Panc1 (cell line): ENCODE data around the gene SUGCT. TPM values are rescaled to one million over a fixed set of nuclear protein-coding genes. Genes with fewer than 3 reads are reported as not detected.

Experiments
- ATAC-seq: fragments of 200-7000 bp; cut with Tn5 transposase; 2 replicates; pipeline ENCODE4 v1.9.1; 2020; ENCODE audit warnings: mild to moderate bottlenecking, moderate library complexity
- BruUV-seq: library from RNA; stranded (reverse); fragments of 400-500 nt; replicated peaks from 2 replicates; lab custom pipeline; 2021; lab: Mats Ljungman, UMichigan
- CTCF ChIA-PET: fragments of 300-600 bp; sonication (Branson Sonifier 250); formaldehyde crosslinking; loops from one replicate; lab custom pipeline; 2022; ENCODE audit warnings: antibody characterized with exemption; lab: Charles Lee
- POLR2A ChIA-PET: fragments of 300-600 bp; sonication (Branson Sonifier 250); formaldehyde crosslinking; loops from one replicate; lab custom pipeline; 2022; ENCODE audit warnings: antibody characterized with exemption; lab: Charles Lee
- DNase-seq: peaks from one replicate; pipeline ENCODE4 v3.0.0-alpha.2; 2010; ENCODE audit warnings: low read depth, low spot score
- H3K27ac ChIP-seq: 2 replicates; pipeline ENCODE4 v1.5.1; 2011; ENCODE audit warnings: mild to moderate bottlenecking, low read length, inconsistent platforms
- H3K27me3 ChIP-seq: fragments of 200-500 bp; sonication (Bioruptor generic); 2 replicates; pipeline ENCODE4 v1.6.0; 2014; ENCODE audit warnings: low read length, inconsistent platforms; ENCODE audit not compliant: control insufficient read depth, insufficient read depth
- H3K36me3 ChIP-seq: fragments of 200-500 bp; sonication (Bioruptor generic); 2 replicates; pipeline ENCODE4 v1.5.1; 2014; ENCODE audit warnings: inconsistent platforms, mild to moderate bottlenecking, low read length, moderate library complexity; ENCODE audit not compliant: control insufficient read depth, insufficient read depth
- H3K4me1 ChIP-seq: 2 replicates; pipeline ENCODE4 v1.5.1; 2011; ENCODE audit warnings: inconsistent platforms, mild to moderate bottlenecking, low read length, moderate library complexity; ENCODE audit not compliant: control insufficient read depth, insufficient read depth
- H3K4me3 ChIP-seq, 2 experiments: 2 replicates each; pipeline ENCODE4 v1.5.1; 2011 to 2012; ENCODE audit warnings: low read depth in 2 of 2, low read length in 2 of 2, mild to moderate bottlenecking in 2 of 2, inconsistent platforms in 1 of 2, moderate library complexity in 1 of 2
- H3K9me3 ChIP-seq: fragments of 200-500 bp; sonication (Bioruptor generic); 2 replicates; pipeline ENCODE4 v1.5.1; 2014; ENCODE audit warnings: low read depth, mild to moderate bottlenecking, inconsistent platforms, low read length, moderate library complexity; ENCODE audit not compliant: control insufficient read depth, insufficient read depth
- POLR2AphosphoS5 ChIP-seq: IDR thresholded peaks from 2 replicates; pipeline ENCODE4 v1.6.1; 2012; ENCODE audit warnings: mild to moderate bottlenecking, low read depth, low read length, moderate library complexity
- SIN3A ChIP-seq: IDR thresholded peaks from 2 replicates; pipeline ENCODE4 v1.6.1; 2012; ENCODE audit warnings: low read depth, mild to moderate bottlenecking, low read length, moderate library complexity, borderline replicate concordance; ENCODE audit not compliant: insufficient read depth
- TCF7L2 ChIP-seq: IDR thresholded peaks from 2 replicates; pipeline ENCODE4 v1.6.1; 2011; ENCODE audit warnings: mild to moderate bottlenecking, low read depth, low read length, inconsistent platforms
- in situ Hi-C: cut with HindIII; loops from 2 replicates; pipeline ENCODE4 v1.10.0; 2016; ENCODE audit warnings: low sequenced_read_pairs, low pct_unique_long_range_greater_than_20kb
- intact Hi-C: fragments of 100-400 bp; cut with micrococcal nuclease; formaldehyde crosslinking; loops from one replicate; pipeline ENCODE4 v1.10.0; 2022; ENCODE audit not compliant: unreplicated experiment
- total RNA-seq: library from RNA; stranded (reverse); gene quantifications from one replicate; pipeline ENCODE4 v1.2.1, GENCODE V29; 2021; ENCODE audit not compliant: unreplicated experiment
- TF ChIP-seq, protein P1 (sequence below): fragments of 450-650 bp; IDR thresholded peaks from 2 replicates; pipeline ENCODE4 v1.5.1; 2017; ENCODE audit warnings: mild to moderate bottlenecking
- TF ChIP-seq, protein P2 (sequence below), 2 experiments: IDR thresholded peaks; 2 replicates each; pipeline ENCODE4 v1.6.1; 2011 to 2012; ENCODE audit warnings: low read depth in 2 of 2, control low read depth in 1 of 2, low read length in 1 of 2, mild to moderate bottlenecking in 1 of 2, moderate library complexity in 1 of 2; ENCODE audit not compliant: insufficient read depth in 1 of 2

Gene SUGCT
- total RNA-seq, 1 experiment from 2014 or later = 3.1 TPM

GRCh38 chr7:40219917-40220316 is 85.1 kb downstream of the SUGCT start:
- intact Hi-C loops (no loop called here), in situ Hi-C loops (no loop called here)
- no peak overlapping the region for H3K27ac ChIP-seq
- DNase-seq = no peak
- POLR2A ChIA-PET = no interaction called here
- no peaks in the 10 kb centered on the region for H3K9me3 ChIP-seq
- H3K4me3 ChIP-seq = no peak overlapping the region
- H3K36me3 ChIP-seq = no peaks in the 10 kb centered on the region
- no peaks in the 10 kb centered on the region for H3K4me1 ChIP-seq
- no peaks in the 10 kb centered on the region for H3K27me3 ChIP-seq
- TF ChIP-seq TCF7L2 (no peak), SIN3A (no peak), POLR2AphosphoS5 (no peak)
- TF ChIP-seq, protein P1, sequence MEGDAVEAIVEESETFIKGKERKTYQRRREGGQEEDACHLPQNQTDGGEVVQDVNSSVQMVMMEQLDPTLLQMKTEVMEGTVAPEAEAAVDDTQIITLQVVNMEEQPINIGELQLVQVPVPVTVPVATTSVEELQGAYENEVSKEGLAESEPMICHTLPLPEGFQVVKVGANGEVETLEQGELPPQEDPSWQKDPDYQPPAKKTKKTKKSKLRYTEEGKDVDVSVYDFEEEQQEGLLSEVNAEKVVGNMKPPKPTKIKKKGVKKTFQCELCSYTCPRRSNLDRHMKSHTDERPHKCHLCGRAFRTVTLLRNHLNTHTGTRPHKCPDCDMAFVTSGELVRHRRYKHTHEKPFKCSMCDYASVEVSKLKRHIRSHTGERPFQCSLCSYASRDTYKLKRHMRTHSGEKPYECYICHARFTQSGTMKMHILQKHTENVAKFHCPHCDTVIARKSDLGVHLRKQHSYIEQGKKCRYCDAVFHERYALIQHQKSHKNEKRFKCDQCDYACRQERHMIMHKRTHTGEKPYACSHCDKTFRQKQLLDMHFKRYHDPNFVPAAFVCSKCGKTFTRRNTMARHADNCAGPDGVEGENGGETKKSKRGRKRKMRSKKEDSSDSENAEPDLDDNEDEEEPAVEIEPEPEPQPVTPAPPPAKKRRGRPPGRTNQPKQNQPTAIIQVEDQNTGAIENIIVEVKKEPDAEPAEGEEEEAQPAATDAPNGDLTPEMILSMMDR = no peak
- TF ChIP-seq, protein P2, sequence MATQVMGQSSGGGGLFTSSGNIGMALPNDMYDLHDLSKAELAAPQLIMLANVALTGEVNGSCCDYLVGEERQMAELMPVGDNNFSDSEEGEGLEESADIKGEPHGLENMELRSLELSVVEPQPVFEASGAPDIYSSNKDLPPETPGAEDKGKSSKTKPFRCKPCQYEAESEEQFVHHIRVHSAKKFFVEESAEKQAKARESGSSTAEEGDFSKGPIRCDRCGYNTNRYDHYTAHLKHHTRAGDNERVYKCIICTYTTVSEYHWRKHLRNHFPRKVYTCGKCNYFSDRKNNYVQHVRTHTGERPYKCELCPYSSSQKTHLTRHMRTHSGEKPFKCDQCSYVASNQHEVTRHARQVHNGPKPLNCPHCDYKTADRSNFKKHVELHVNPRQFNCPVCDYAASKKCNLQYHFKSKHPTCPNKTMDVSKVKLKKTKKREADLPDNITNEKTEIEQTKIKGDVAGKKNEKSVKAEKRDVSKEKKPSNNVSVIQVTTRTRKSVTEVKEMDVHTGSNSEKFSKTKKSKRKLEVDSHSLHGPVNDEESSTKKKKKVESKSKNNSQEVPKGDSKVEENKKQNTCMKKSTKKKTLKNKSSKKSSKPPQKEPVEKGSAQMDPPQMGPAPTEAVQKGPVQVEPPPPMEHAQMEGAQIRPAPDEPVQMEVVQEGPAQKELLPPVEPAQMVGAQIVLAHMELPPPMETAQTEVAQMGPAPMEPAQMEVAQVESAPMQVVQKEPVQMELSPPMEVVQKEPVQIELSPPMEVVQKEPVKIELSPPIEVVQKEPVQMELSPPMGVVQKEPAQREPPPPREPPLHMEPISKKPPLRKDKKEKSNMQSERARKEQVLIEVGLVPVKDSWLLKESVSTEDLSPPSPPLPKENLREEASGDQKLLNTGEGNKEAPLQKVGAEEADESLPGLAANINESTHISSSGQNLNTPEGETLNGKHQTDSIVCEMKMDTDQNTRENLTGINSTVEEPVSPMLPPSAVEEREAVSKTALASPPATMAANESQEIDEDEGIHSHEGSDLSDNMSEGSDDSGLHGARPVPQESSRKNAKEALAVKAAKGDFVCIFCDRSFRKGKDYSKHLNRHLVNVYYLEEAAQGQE (IDR thresholded peaks at IDR 0.05; ENCODE audit: insufficient read depth in 1 of 2, low read depth in 2 of 2, low read length in 1 of 2) = no peak
- ATAC-seq = no peak
- CTCF ChIA-PET = interaction anchor here (0.6 kb wide), 1 partner anchor 1675 kb away, joined by 3 read pairs; no protein-coding TSS in a partner anchor
- no TSS peak for BruUV-seq

GRCh38 chr7:40220421-40220911 is 85.7 kb downstream of the SUGCT start:
- Histone ChIP-seq H3K4me1 (no peaks in the 10 kb centered on the region), H3K36me3 (no peaks in the 10 kb centered on the region), H3K27ac (no peak overlapping the region), H3K9me3 (no peaks in the 10 kb centered on the region), H3K27me3 (no peaks in the 10 kb centered on the region), H3K4me3 (no peak overlapping the region)
- DNase-seq (no peak), ATAC-seq (no peak)
- in situ Hi-C loops (no loop called here), intact Hi-C loops (no loop called here)
- POLR2A ChIA-PET = no interaction called here
- BruUV-seq = no TSS peak
- CTCF ChIA-PET = no interaction called here
- TF ChIP-seq SIN3A = no peak
- TF ChIP-seq, protein P2 (IDR thresholded peaks at IDR 0.05; ENCODE audit: insufficient read depth in 1 of 2, low read depth in 2 of 2, low read length in 1 of 2) = no peak
